ENCODE measurements around the gene AGTRAP. TPM values are rescaled to one million over a fixed set of nuclear protein-coding genes. Genes with fewer than 3 reads are reported as not detected.

AGTRAP gene, protein sequence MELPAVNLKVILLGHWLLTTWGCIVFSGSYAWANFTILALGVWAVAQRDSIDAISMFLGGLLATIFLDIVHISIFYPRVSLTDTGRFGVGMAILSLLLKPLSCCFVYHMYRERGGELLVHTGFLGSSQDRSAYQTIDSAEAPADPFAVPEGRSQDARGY
- polyA plus RNA-seq, result 10 to 100 TPM; 52.4 to 72.3 (median 63.3) TPM

DNA sequence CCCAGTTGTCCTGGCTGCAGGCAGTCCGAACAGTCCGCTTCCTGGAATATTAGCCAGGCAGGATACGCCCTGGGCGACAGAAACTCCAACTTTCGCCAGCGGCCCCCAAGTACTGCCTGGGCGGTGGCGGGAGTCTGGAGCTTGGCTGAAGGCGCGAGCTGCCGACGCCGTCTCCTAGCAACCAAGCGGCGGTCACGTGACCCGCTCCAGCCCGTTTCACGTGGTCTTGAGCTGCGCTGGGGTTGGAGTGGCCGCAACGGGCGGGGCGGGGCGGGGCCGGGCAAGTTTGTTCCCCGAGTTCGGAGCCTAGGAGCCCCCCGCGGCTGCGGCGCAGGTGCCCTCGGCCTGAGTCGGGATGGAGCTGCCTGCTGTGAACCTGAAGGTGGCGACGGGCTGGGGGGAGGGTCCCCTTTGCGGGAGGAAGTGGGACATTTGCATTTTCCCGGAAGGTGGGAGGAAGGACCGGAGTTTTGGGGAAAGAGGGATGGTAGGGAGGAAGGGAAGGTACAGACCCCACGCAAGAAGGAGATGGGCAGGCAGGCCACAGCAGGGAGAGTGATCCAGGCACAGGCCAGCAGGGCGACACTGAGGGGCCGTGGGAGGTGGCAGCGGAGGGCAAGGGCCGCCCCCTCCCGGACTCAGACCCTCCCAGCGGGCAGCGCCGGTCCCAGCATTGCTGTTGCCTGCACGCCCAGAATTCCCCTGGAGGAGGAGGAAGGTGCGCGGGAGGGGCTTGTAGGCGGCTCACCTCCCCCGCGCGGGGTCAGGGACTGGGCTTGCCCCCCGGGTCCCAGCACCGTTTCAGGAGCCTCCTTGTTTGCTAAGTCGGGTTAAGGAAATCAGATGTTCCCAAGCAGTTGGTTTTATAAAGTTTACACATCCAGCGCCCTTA lies at the start of gene AGTRAP:
Gene AGTRAP, plus strand, starts transcription at position 283 of the 892 bp plus-strand sequence. Its CDS starts 73 bp downstream, at position 356.
- 0 to 1% (median 0%) methylated on average over 53 to 59 of the region's 59 CpGs for WGBS, 3 donors

DNA sequence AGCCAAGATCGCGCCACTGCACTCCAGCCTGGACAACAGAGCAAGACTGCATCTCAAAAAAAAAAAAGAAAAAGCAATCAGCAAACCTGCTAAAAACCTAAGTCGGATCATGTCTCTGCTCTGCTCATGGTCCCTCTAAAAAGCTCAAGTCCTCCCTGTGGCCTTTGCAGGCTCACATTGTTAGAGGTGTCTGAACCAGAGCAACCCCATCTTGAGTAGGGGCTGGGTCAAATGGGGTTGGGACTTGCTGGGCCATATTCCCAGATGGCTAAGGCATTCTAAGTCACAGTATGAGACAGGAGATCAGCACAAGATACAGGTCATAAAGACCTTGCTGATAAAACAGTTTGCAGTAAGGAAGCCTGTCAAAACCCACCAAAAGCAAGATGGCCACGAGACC lies 47.4 kb upstream of the AGTRAP start:
- no peak overlapping the region for H3K27ac ChIP-seq (ENCODE audit: low read depth, low read length)
- whole genome bisulfite sequencing, 3 donors, result 93 to 96% (median 94%) methylated on average over 4 of the region's 4 CpGs

More for the DNA sequence above, at the start of gene AGTRAP:
- H3K27ac ChIP-seq (ENCODE audit: low read depth, low read length), result peak within 1 kb of the TSS; percentile 85

DNA sequence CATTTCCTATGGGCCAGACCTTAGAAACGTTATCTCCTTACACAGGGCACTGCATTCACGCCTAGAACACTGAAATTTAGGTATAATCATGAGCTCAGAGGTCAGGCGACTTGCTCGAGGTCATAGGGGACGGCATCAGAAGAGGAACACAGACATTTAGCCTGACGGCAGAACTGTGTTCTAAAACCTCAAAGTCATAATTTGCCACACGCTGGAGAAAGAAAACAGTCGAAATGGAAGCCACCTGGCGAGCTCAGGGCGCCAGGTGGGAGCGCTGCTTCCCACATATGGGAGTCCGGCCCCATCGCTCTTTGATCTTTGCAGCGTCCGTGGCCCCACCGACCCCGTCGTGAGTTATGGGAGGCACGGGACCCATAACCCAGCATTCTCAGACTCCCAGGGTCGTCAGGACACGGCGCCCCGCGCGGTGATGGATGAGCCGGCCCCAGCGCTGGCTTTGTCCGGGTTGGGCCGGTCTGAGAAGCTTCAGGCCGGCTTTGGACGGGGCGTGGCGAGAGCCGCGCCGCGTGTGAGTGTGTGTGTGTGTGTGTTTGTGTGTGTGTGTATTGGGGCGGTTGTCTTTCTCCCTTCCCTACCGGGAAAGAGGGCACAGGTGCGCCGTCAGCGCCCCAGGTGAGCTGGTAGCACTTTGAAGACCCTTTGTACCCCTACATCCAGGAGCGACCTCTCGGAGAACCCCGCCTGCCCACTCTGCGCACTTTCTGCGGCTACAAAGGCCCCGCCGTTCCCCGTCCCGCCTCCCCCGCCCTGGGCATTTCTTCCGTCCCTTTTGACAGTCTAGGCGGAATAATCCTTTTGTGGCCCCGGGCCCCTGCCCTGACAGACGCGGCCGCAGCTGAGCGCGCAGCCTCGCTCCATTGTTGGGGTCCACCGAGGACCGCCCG lies 45.3 kb upstream of the AGTRAP start:
- H3K27ac ChIP-seq (ENCODE audit: low read depth, low read length), result no peak overlapping the region
- 3 to 5% (median 4%) methylated on average over 57 to 64 of the region's 64 CpGs for WGBS, 3 donors

DNA sequence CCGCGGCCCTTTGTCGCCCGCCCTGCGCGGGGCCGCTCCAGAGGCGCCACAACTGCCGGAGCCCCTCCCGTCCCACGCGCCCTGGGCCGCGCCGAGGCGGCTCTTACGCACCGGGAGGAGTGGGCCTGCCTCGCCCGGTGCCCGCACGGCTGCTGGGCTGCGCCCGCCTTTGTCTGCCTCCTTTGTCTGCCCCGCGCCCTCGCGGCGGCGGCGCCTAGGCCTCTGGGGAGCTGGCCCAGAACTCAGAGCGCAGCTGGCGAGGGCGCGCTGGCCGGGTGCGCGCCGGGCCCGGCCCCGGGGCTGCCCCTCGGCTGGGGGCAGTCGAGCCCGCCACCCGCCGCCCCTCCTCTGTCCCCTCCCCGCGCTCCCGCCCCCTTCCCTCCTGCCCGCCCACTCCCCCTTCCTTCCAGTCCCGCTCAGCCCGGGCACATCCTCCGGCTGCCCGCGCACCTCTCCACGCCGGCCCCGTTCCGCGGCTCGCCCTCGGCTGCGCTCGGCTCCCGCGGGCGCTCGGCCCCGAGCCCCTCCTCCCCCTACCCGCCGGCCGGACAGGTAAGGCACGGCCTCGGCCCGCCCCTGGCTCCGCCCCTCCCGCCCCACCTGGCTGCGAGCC lies 44.5 kb upstream of the AGTRAP start, which contains the start of gene DRAXIN:
Gene DRAXIN, plus strand, starts transcription at position 409 of the 613 bp plus-strand sequence. CDS start 14,549 bp downstream, outside the sequence.
- no peak within 1 kb of the TSS for H3K27ac ChIP-seq (ENCODE audit: low read depth, low read length)
- 0 to 1% (median 1%) methylated on average over 42 to 76 of the region's 78 CpGs for WGBS, 3 donors

DNA sequence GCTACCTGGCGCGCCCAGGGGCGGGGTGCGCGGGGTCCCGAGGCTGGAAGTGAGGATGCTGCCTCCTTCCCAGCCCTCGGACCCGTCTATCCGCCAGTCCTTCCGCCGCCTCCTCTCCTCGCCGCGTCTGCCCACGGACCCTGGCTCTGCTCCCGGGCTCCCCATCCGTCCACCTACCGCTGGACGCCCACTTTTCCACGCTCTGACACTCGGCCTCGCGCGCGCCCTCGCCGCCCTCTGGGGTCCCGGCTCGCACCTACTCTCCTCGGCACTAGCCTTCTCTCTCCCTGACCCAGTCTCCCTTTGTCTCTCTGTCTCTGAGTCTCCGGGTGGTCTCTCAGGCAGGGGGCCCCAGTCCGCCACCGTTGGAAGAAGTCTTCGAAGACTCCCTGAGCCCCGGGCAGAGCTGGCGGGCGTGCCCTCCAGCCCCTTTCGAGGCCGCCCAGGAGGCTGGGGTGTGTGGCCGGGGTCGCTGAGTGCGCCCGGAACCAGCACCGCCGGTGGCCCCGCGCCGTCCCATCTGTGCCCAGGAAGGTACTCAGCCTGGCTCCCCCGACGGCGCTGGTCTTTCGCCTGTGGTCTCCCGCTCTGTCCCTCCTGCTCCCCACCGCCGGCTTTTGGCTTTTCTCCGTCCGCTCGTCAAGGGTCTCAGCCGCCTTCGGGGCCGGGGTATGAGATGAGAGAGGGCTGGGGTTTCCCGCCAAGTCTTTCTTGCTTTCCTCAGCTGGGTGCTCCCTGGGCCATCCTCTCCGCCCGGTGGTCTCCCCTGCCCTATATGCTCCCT lies 43.8 kb upstream of the AGTRAP start:
- no peak overlapping the region for H3K27ac ChIP-seq (ENCODE audit: low read depth, low read length)
- WGBS, 3 donors, result 5 to 9% (median 7%) methylated on average over 52 to 64 of the region's 64 CpGs

DNA sequence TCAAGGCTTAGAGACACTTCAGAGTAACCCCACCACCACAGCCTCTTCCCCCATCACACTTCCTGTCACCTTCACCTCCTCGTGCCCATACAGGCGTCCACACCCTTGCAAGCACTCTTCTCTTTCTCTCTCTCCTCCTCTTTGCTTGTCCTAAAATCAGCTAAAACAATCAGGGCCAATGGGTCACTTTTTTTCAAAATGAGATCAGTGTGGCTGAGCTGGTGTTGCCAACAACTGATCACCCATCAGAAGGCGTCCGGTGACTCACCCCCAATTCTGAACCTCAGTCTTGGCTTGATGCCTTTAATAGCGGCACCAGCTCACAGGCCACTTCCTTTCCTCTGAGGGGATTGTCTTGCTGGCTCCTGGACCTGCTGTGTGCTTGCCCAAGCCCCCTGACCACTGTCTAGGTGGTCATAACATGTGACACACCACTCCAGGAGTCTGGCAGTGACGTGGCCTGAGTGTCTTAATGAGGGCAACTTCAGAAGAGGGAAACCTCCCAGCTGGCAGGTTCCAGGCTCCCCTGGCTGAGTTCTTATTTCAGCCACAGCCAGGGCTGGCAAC lies 42.8 kb upstream of the AGTRAP start:
- 12 to 16% (median 15%) methylated on average over 6 of the region's 6 CpGs for WGBS, 3 donors

DNA sequence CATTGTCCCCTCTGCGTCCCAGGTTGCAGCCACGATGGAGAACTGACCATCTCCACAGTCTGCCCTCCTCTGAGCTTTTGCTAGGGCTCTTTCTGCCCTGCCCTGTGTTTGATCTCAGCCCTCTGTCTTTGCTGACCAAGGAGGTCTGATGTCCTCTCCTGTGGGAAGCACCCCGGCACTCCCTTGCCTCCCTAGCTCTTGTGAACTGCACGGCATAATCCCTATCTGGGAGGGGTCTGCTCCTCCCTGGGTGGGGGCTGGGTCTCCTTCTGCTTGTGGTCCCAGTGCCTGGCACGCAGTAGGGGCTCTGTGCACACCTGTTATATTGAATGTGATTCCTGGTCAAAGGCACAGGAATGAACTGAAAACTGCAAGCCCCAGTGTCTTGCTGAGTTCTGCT lies 42.0 kb upstream of the AGTRAP start:
- no peak overlapping the region for H3K27ac ChIP-seq (ENCODE audit: low read depth, low read length)
- WGBS, 3 donors, result 48 to 65% (median 61%) methylated on average over 5 of the region's 5 CpGs

More for the DNA sequence above, 42.8 kb upstream of the AGTRAP start:
- H3K27ac ChIP-seq (ENCODE audit: low read depth, low read length), result no peak overlapping the region

DNA sequence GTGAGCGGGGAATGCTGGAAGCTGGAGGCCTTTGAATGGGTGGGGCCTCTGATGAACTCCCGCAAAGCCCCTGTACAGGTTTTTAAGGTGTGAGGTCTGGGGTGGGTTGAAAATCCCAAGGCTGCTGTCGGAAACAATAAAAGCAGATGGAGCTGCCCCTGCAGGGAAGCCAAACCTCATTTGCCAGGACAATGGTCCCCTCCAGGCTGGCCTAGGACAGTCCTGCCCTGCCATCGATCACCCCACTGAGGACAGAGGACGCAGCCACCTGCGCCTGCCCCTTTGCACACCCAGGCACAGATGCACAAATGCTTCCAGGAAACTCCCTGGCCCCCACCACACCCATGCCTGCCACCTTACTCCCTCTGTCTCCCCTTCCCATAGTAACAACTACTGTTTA lies 40.1 kb upstream of the AGTRAP start:
- H3K27ac ChIP-seq (ENCODE audit: low read depth, low read length), result no peak overlapping the region
- 90 to 97% (median 91%) methylated on average over 6 of the region's 6 CpGs for WGBS, 3 donors

DNA sequence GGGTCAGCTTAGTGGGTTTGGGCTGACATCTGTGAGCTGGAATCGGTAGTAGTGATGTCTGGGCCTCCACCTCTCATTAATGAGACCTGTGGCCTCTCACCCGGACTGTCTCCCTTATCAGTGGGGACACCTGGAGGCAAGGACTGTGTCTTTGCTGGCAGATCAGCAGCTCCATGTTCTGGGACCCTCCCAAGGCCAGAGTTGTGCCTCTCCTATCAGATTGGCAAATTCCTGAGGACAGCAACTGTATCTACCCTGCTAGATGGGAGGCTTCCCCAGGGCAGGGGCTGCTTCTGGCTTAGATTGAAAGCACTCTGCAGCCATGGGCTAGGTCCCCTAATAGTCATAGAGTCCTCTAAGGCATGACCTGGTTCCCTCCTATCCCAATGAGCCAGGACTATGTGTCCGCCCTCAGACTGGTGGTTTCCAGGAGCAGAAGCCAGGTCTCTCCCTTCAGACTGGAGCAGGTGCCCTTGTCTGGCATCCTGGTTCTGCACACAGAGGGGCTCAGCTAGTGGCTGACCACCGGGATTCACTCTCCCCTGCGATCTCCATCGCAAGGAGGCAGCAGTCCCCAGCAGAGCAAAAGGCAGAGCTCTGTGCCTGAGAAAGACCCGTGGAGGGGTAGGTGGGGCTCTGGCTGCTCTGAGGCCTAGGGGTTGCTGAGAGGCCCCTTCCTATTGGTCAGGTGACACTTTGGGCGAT lies 38.6 kb upstream of the AGTRAP start:
- 62 to 73% (median 73%) methylated on average over 8 of the region's 8 CpGs for WGBS, 3 donors
- H3K27ac ChIP-seq (ENCODE audit: low read depth, low read length), result no peak overlapping the region

DNA sequence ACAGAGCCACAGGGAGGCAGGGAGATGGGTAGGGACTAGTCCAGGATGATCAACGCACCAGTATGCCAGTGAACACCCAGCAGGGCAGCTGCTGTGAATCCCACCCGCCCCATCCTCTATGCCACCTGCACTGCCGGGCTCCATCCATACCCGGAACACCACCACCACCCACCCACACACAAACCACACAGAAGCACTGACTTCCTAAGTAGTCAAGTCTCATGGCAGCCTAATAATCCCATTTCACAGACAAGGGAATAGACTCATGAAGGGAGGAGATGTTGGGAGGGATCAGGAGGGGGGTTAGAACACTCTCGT lies 38.1 kb upstream of the AGTRAP start:
- WGBS, 3 donors, result 65 to 77% (median 70%) methylated on average over 5 of the region's 5 CpGs
- H3K27ac ChIP-seq (ENCODE audit: low read depth, low read length), result no peak overlapping the region

DNA sequence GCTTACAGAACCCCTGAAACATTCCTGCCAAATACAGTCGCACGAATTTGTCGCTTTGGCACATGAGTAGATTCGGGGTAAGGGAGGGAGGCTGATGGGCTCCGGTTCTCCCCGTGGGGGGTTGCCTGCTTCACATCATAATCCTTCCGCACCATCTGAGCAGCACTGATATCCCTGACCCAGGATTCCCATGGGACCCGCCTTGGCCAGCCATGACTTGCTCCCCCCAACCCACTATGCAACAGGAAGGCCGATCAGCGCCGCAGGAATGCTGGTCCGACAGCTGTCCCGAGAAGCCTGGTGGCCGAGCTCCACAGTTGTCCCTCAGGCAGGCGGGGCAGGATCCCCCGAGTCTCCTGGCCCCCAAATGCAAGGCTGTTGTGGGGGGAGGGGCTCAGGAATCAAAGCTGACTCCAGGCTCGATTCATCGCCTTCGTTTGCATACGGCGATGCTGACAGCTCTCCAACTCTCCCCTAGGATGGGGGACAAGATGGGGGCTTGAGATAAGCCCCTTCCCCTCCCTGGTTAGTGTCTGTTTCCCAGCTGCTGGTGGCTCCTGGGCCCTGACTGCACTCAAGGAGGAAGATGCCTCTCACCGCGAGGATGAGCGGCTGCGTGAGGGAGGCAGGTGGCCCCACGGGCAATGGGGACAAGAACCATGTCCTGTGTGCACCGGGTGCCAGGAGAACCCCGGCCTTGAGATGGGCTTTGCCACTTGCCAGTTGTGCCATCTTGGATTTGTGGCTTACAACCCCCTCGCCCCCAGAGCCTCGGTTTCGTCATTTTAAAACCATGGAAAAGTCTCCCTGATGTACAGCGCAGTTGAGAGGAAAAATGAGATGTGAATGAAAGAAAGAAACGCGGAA lies 35.1 kb upstream of the AGTRAP start:
- WGBS, 3 donors, result 34 to 47% (median 45%) methylated on average over 33 to 34 of the region's 34 CpGs
- H3K27ac ChIP-seq (ENCODE audit: low read depth, low read length), result no peak overlapping the region

DNA sequence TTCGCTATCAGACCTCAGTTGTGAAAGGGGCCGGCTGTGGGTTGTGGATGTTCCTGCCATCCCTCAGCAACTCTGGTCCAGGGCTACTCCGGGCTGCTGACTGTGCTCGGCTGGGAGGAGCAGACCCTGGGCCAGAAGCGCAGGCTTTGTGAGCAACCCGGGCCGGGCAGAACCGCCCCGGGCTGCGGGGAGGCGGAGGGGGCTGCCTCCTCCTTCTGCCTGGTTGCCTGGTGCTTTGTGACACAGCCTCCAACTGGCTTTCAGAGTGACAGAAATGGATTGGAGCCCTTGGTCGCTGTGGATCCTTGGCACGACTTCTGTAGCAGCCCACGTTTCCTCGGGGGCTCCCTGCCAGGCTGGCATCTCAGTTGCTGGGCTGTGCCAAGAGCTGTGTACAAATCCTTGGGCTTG lies 34.4 kb upstream of the AGTRAP start:
- H3K27ac ChIP-seq (ENCODE audit: low read depth, low read length), result no peak overlapping the region
- WGBS, 3 donors, result 41 to 43% (median 43%) methylated on average over 15 of the region's 15 CpGs

DNA sequence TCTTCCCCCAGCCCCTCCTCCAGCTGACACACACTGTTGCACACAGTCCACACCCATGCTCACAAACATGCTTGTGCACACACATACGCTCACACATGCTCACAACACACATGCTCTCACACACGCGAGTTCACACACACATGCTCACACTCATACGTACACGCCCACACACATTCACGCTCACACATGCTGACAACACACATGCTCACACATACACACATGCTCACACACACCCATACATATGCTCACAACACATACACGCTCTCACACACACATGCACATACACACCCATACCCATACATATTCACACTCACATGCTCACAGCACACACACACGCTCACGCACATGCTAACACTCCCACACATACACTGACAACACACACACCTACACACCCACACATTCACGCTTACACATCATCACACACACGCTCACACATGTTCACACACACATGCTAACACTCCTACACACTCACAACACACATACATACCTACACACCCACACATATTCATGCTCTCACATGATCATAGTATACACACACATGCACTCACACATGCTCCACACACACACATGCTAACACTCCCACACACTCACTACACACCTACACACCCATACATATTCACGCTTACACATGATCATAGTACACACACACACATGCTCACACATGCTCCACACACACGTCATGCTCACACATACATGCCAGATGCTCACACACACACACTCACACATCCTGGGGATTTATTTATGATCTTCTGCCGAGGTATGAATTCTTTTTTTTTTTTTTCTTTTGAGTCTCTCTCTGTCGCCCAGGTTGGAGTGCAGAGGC lies 33.7 kb upstream of the AGTRAP start:
- no peak overlapping the region for H3K27ac ChIP-seq (ENCODE audit: low read depth, low read length)
- 80 to 82% (median 81%) methylated on average over 15 of the region's 15 CpGs for WGBS, 3 donors

DNA sequence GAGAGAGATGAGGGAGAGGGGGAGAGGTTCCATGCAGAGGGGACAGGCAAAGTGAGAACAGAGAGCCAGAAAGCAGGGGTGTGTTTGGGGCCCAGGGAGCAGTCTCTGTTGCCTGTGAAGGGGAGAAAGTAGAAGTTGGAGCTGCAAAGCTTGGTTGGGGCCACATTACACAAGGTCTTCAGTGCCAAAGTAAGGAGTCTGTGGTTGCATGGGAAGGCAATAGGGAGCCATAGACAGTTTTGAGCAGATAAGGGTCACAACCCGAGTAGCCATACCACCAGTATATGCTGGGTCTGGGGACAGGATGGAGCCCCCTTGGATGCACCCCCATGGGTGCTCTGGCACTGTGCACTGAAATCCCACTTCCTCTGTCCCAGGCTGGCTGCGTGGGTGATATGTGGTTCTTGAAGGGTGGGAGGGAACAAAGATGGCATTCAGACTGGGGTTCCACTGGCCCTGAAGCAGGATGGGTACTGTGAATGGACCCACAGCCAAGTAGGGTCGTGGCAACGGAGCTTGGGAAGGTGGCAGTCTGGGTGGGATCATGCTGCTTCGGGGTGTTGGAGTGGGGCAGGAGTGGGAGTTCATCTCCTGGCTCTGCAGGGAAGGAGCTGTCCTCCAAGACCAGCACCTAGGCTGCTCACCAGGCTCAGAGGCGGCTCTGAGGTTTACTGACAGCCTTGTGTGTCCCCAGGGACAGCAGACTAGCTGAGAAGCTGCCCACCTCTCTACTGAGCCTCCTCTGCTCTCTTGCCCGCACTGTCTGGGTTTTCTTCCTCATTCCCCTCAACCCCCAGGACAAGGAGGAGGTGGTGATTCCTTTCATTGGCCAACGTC lies 32.4 kb upstream of the AGTRAP start:
- no peak overlapping the region for H3K27ac ChIP-seq (ENCODE audit: low read depth, low read length)
- 61 to 69% (median 62%) methylated on average over 8 of the region's 8 CpGs for WGBS, 3 donors

Data from adipose tissue (tissue), 3 donors.